HCT116 (cell line): Measurements from ENCODE around the gene VAV2. TPM values are rescaled to one million over a fixed set of nuclear protein-coding genes. Genes with fewer than 3 reads are reported as not detected.

ENCODE experiments used
- ATAC-seq: fragments of 200-7000 bp; cut with Tn5 transposase; 2 replicates; pipeline ENCODE4 v1.9.1; 2020; ENCODE audit warnings: mild to moderate bottlenecking, moderate library complexity
- BruUV-seq: library from RNA; stranded (reverse); fragments of 400-500 nt; replicated peaks from 2 replicates; lab custom pipeline; 2021; lab: Mats Ljungman, UMichigan
- CTCF ChIA-PET: fragments of 300-600 bp; sonication (Branson Sonifier 250); formaldehyde crosslinking; loops from one replicate; lab custom pipeline; 2021; ENCODE audit warnings: antibody characterized with exemption; lab: Charles Lee
- POLR2A ChIA-PET: fragments of 300-600, 350-600 bp; sonication (Branson Sonifier 250); formaldehyde crosslinking; loops from one replicate; lab custom pipeline; 2021; ENCODE audit warnings: antibody characterized with exemption; lab: Charles Lee
- RAD21 ChIA-PET, 2 experiments: fragments of 300-600 bp; sonication (Branson Sonifier 250); formaldehyde crosslinking; loops; one replicate each; lab custom pipeline; 2023; ENCODE audit warnings: low total read pairs in 2 of 2; ENCODE audit not compliant: uncharacterized antibody in 2 of 2, unreplicated experiment in 2 of 2, low non-redundant PET in 1 of 2; lab: Charles Lee
- DNase-seq: peaks from one replicate; pipeline ENCODE4 v3.0.0-alpha.2; 2010; ENCODE audit warnings: low read depth, low spot score
- H2AFZ ChIP-seq: fragments of 200-600 bp; shearing (Covaris generic), sonication (generic); 2 replicates; pipeline ENCODE4 v1.6.1; 2017; ENCODE audit warnings: low read depth, mixed run types, mixed read lengths, antibody characterized with exemption, low read length; ENCODE audit not compliant: poor library complexity, severe bottlenecking
- H3K27ac ChIP-seq: 2 replicates; pipeline ENCODE4 v1.5.1; 2012; ENCODE audit warnings: low read depth, low read length
- H3K27me3 ChIP-seq: fragments of 200-600 bp; sonication (generic); 2 replicates; pipeline ENCODE4 v1.6.1; 2016; ENCODE audit warnings: mixed run types, low read length, mixed read lengths; ENCODE audit not compliant: insufficient read depth
- H3K36me3 ChIP-seq, 2 experiments: fragments of 200-500 bp in 1 of 2; fragments of 200-600 bp in 1 of 2; sonication (Bioruptor generic) in 1 of 2; sonication (generic) in 1 of 2; 2 replicates each; pipeline versions ENCODE4 v1.5.1 to v1.6.1; 2014 to 2016; ENCODE audit warnings: low read length in 2 of 2, inconsistent platforms in 1 of 2, mixed read lengths in 1 of 2, mixed run types in 1 of 2; ENCODE audit not compliant: insufficient read depth in 2 of 2, control insufficient read depth in 1 of 2
- H3K4me1 ChIP-seq, 2 experiments: fragments of 200-600 bp in 1 of 2; sonication (generic) in 1 of 2; 2 replicates each; pipeline versions ENCODE4 v1.5.1 to v1.6.1; 2012 to 2017; ENCODE audit warnings: low read length in 2 of 2, inconsistent platforms in 1 of 2, mild to moderate bottlenecking in 1 of 2, mixed read lengths in 1 of 2, mixed run types in 1 of 2, moderate library complexity in 1 of 2; ENCODE audit not compliant: insufficient read depth in 2 of 2, control insufficient read depth in 1 of 2
- H3K4me2 ChIP-seq: fragments of 200-600 bp; sonication (generic); 2 replicates; pipeline ENCODE4 v1.6.1; 2017; ENCODE audit warnings: mixed run types, low read length, mixed read lengths
- H3K4me3 ChIP-seq, 2 experiments: fragments of 200-600 bp in 1 of 2; sonication (generic) in 1 of 2; replicated peaks in 1 of 2; 2 replicates each; pipeline ENCODE4 v1.5.1; 2011 to 2016; ENCODE audit warnings: low read length in 2 of 2, control low read depth in 1 of 2, low read depth in 1 of 2, mild to moderate bottlenecking in 1 of 2, mixed read lengths in 1 of 2, mixed run types in 1 of 2
- H3K79me2 ChIP-seq: fragments of 200-600 bp; sonication (generic); 2 replicates; pipeline ENCODE4 v1.6.1; 2017; ENCODE audit warnings: mild to moderate bottlenecking, mixed run types, low read length, moderate library complexity, mixed read lengths; ENCODE audit not compliant: insufficient read depth
- H3K9ac ChIP-seq: fragments of 200-600 bp; sonication (generic); 2 replicates; pipeline ENCODE4 v1.6.1; 2016; ENCODE audit warnings: low read length, mixed read lengths
- H3K9me2 ChIP-seq: fragments of 200-600 bp; sonication (generic), shearing (Covaris generic); 2 replicates; pipeline ENCODE4 v1.6.1; 2017; ENCODE audit warnings: mixed run types, mild to moderate bottlenecking, moderate library complexity; ENCODE audit not compliant: insufficient read depth
- H3K9me3 ChIP-seq, 2 experiments: fragments of 200-500 bp in 1 of 2; fragments of 200-600 bp in 1 of 2; sonication (Bioruptor generic) in 1 of 2; sonication (generic) in 1 of 2; 2 replicates each; pipeline ENCODE4 v1.6.1; 2014 to 2017; ENCODE audit warnings: low read length in 2 of 2, mixed read lengths in 2 of 2, inconsistent platforms in 1 of 2, low read depth in 1 of 2, mild to moderate bottlenecking in 1 of 2, mixed run types in 1 of 2, moderate library complexity in 1 of 2; ENCODE audit not compliant: control insufficient read depth in 1 of 2, insufficient read depth in 1 of 2
- H4K20me1 ChIP-seq: fragments of 200-600 bp; sonication (generic), shearing (Covaris generic); 2 replicates; pipeline ENCODE4 v1.6.1; 2017; ENCODE audit warnings: mixed run types, mild to moderate bottlenecking, moderate library complexity; ENCODE audit not compliant: insufficient read depth
- ATF3 ChIP-seq: IDR thresholded peaks from 2 replicates; pipeline ENCODE4 v1.6.1; 2012
- CBX3 ChIP-seq: IDR thresholded peaks from 2 replicates; pipeline ENCODE4 v1.6.1; 2012; ENCODE audit warnings: low read depth
- CTCF ChIP-seq, 3 experiments: fragments of 200-600 bp in 1 of 3; sonication (generic) in 1 of 3; IDR thresholded peaks in 2 of 3; conservative IDR thresholded peaks in 1 of 3; 2 replicates each; pipeline ENCODE4 v1.5.1; 2012 to 2017; ENCODE audit warnings: low read depth in 2 of 3, low read length in 2 of 3, antibody characterized with exemption in 1 of 3, borderline replicate concordance in 1 of 3, control low read depth in 1 of 3, mild to moderate bottlenecking in 1 of 3, mixed read lengths in 1 of 3, mixed run types in 1 of 3, moderate library complexity in 1 of 3; ENCODE audit not compliant: insufficient read depth in 1 of 3
- SP1 ChIP-seq: IDR thresholded peaks from 2 replicates; pipeline ENCODE4 v1.6.1; 2012; ENCODE audit warnings: low read depth
- ZNF274 ChIP-seq: fragments of 200-500 bp; sonication (Bioruptor generic); IDR thresholded peaks from 2 replicates; pipeline ENCODE4 v1.6.1; 2014; ENCODE audit warnings: mild to moderate bottlenecking, low read depth, low read length, inconsistent platforms
- intact Hi-C: fragments of 100-400 bp; cut with micrococcal nuclease; formaldehyde crosslinking; loops from 2 replicates; pipeline ENCODE4 v1.10.0; 2022
- total RNA-seq: library from RNA; stranded (reverse); gene quantifications from one replicate; pipeline ENCODE4 v1.2.1, GENCODE V29; 2021; ENCODE audit not compliant: unreplicated experiment

The VAV2 gene
- total RNA-seq, 1 experiment from 2014 or later = 33.2 TPM

- no peak for TF ChIP-seq ZNF274
Observed at GRCh38 chr9:133913571-133914369, 78.4 kb downstream of the VAV2 start (continued).

- Histone ChIP-seq H3K4me3 (no peak overlapping the region), H3K79me2 (peaks cover 45% of the 10 kb centered on the region; the same call in 1 of the 2 replicates), H3K9me3 (no peaks in the 10 kb centered on the region), H3K36me3 (no peaks in the 10 kb centered on the region), H3K27me3 (no peaks in the 10 kb centered on the region), H3K27ac (no peak overlapping the region), H3K9me2 (no peaks in the 10 kb centered on the region), H3K9ac (no peak overlapping the region), H3K4me2 (no peak overlapping the region), H3K4me1 (no peaks in the 10 kb centered on the region; a peak in 1 of 4 replicates), H4K20me1 (no peaks in the 10 kb centered on the region)
- no peak for DNase-seq
- BruUV-seq = no TSS peak
- ChIA-PET RAD21 (no interaction called here), CTCF (no interaction called here)
- intact Hi-C loops = no loop called here
- TF ChIP-seq ATF3 (no peak), SP1 (no peak), CBX3 (no peak), CTCF (IDR thresholded peaks at IDR 0.05 in 2 of 3, conservative IDR thresholded peaks at IDR 0.05 in 1 of 3; ENCODE audit: borderline replicate concordance in 1 of 3, insufficient read depth in 1 of 3, low read depth in 2 of 3, low read length in 2 of 3) (no peak)
- TF ChIP-seq, all 23 proteins: peak for 0
- POLR2A ChIA-PET = no interaction called here
- ATAC-seq = no peak
- no peak overlapping the region for H2AFZ ChIP-seq
Observed at GRCh38 chr9:133910855-133911514, 81.1 kb downstream of the VAV2 start.
